Measurements from ENCODE around the gene STRBP. TPM values are rescaled to one million over a fixed set of nuclear protein-coding genes. Genes with fewer than 3 reads are reported as not detected.

STRBP gene
- total RNA-seq, 1 donor from 2014 or later: 58.9 TPM

- Mint-ChIP-seq H3K27me3 (ENCODE audit: low read depth) (no peaks in the 10 kb centered on the region), H3K4me3 (no peak overlapping the region), H3K27ac (ENCODE audit: unreplicated experiment) (no peak overlapping the region), H3K9me3 (no peaks in the 10 kb centered on the region), H3K36me3 (ENCODE audit: low read depth) (no peaks in the 10 kb centered on the region), H3K4me1 (no peaks in the 10 kb centered on the region)
- DNase-seq (ENCODE audit: low read depth, low spot score): no peak
- no peak for TF ChIP-seq CTCF (conservative IDR thresholded peaks at IDR 0.05)
Observed at GRCh38 chr9:123131993-123132392, 136.4 kb downstream of the STRBP start.

- H3K4me3 Mint-ChIP-seq: no peak overlapping the region
- TF ChIP-seq CTCF (conservative IDR thresholded peaks at IDR 0.05): no peak
- H3K9me3 Mint-ChIP-seq: no peaks in the 10 kb centered on the region
- no peak overlapping the region for H3K27ac Mint-ChIP-seq (ENCODE audit: unreplicated experiment)
- no peaks in the 10 kb centered on the region for H3K4me1 Mint-ChIP-seq
- no peaks in the 10 kb centered on the region for H3K36me3 Mint-ChIP-seq (ENCODE audit: low read depth)
- no peak for DNase-seq (ENCODE audit: low read depth, low spot score)
- no peaks in the 10 kb centered on the region for H3K27me3 Mint-ChIP-seq (ENCODE audit: low read depth)
Observed at GRCh38 chr9:123131258-123131657, 137.1 kb downstream of the STRBP start.

GRCh38 chr9:123129423-123129822 is 139.0 kb downstream of the STRBP start:
- no peak overlapping the region for H3K4me3 Mint-ChIP-seq
- H3K36me3 Mint-ChIP-seq (ENCODE audit: low read depth): no peaks in the 10 kb centered on the region
- no peak for TF ChIP-seq CTCF (conservative IDR thresholded peaks at IDR 0.05)
- H3K9me3 Mint-ChIP-seq: no peaks in the 10 kb centered on the region
- H3K4me1 Mint-ChIP-seq: no peaks in the 10 kb centered on the region
- DNase-seq (ENCODE audit: low read depth, low spot score): no peak
- H3K27ac Mint-ChIP-seq (ENCODE audit: unreplicated experiment): no peak overlapping the region
- no peaks in the 10 kb centered on the region for H3K27me3 Mint-ChIP-seq (ENCODE audit: low read depth)

GRCh38 chr9:123128591-123128990 is 139.8 kb downstream of the STRBP start:
- Mint-ChIP-seq H3K36me3 (ENCODE audit: low read depth) (peaks cover 2% of the 10 kb centered on the region), H3K27ac (ENCODE audit: unreplicated experiment) (no peak overlapping the region), H3K4me3 (no peak overlapping the region), H3K4me1 (no peaks in the 10 kb centered on the region), H3K27me3 (ENCODE audit: low read depth) (no peaks in the 10 kb centered on the region), H3K9me3 (no peaks in the 10 kb centered on the region)
- no peak for DNase-seq (ENCODE audit: low read depth, low spot score)
- TF ChIP-seq CTCF (conservative IDR thresholded peaks at IDR 0.05): no peak

GRCh38 chr9:123127512-123128075 is 140.8 kb downstream of the STRBP start:
- H3K36me3 Mint-ChIP-seq (ENCODE audit: low read depth): peaks cover 2% of the 10 kb centered on the region
- no peak overlapping the region for H3K4me3 Mint-ChIP-seq
- peaks cover 5% of the 10 kb centered on the region for H3K4me1 Mint-ChIP-seq
- TF ChIP-seq CTCF (conservative IDR thresholded peaks at IDR 0.05): no peak
- H3K27me3 Mint-ChIP-seq (ENCODE audit: low read depth): no peaks in the 10 kb centered on the region
- H3K9me3 Mint-ChIP-seq: no peaks in the 10 kb centered on the region
- H3K27ac Mint-ChIP-seq (ENCODE audit: unreplicated experiment): no peak overlapping the region
- DNase-seq (ENCODE audit: low read depth, low spot score): no peak

Data from neural crest cell (in vitro differentiated cells).